ENCODE results near the gene TET2.

GRCh38 chr4:105148356-105148755 lies 1.7 kb downstream of the TET2 start:
- TF ChIP-seq, protein P1, sequence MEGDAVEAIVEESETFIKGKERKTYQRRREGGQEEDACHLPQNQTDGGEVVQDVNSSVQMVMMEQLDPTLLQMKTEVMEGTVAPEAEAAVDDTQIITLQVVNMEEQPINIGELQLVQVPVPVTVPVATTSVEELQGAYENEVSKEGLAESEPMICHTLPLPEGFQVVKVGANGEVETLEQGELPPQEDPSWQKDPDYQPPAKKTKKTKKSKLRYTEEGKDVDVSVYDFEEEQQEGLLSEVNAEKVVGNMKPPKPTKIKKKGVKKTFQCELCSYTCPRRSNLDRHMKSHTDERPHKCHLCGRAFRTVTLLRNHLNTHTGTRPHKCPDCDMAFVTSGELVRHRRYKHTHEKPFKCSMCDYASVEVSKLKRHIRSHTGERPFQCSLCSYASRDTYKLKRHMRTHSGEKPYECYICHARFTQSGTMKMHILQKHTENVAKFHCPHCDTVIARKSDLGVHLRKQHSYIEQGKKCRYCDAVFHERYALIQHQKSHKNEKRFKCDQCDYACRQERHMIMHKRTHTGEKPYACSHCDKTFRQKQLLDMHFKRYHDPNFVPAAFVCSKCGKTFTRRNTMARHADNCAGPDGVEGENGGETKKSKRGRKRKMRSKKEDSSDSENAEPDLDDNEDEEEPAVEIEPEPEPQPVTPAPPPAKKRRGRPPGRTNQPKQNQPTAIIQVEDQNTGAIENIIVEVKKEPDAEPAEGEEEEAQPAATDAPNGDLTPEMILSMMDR (IDR thresholded peaks at IDR 0.05) = no peak
- TF ChIP-seq POLR2AphosphoS5 (IDR thresholded peaks at IDR 0.05) = no peak
